B cell (primary cell): ENCODE data around the gene ASPRV1. TPM values are rescaled to one million over a fixed set of nuclear protein-coding genes. Genes with fewer than 3 reads are reported as not detected.

Source experiments
- ATAC-seq: fragments of 200-7000 bp; cut with Tn5 transposase; one replicate; pipeline ENCODE4 v1.10.0; 2021; ENCODE audit warnings: low read depth, mild to moderate bottlenecking, moderate number of reproducible peaks, moderate library complexity
- CTCF ChIA-PET: fragments of 350-600 bp; sonication (Branson Sonifier 250); formaldehyde crosslinking; loops from one replicate; lab custom pipeline; 2021; ENCODE audit warnings: antibody characterized with exemption, inconsistent platforms; lab: Charles Lee
- POLR2A ChIA-PET: fragments of 350-600 bp; sonication (Branson Sonifier 250); formaldehyde crosslinking; loops from one replicate; lab custom pipeline; 2021; ENCODE audit warnings: antibody characterized with exemption; lab: Charles Lee
- DNase-seq: peaks from one replicate; pipeline ENCODE4 v3.0.0; 2013
- H2AFZ ChIP-seq: 2 replicates; pipeline ENCODE4 v1.6.1; 2012; ENCODE audit warnings: mild to moderate bottlenecking, low read depth, low read length; ENCODE audit not compliant: insufficient read depth, poor library complexity, severe bottlenecking
- H3K27ac ChIP-seq, 2 donors: 1 replicate in 1 of 2; 2 replicates in 1 of 2; pipeline ENCODE4 v1.5.1; 2012 to 2013; ENCODE audit warnings: low read length in 2 of 2, mild to moderate bottlenecking in 2 of 2, moderate library complexity in 1 of 2
- H3K27me3 ChIP-seq, 4 experiments: fragments of 200-600 bp in 1 of 4; sonication (generic) in 1 of 4; replicated peaks in 1 of 4; 1 replicate in 2 of 4; 2 replicates in 2 of 4; pipeline versions ENCODE4 v1.6.1 to v1.7.0; 2013 to 2016; ENCODE audit warnings: low read length in 3 of 4, mild to moderate bottlenecking in 2 of 4, mixed read lengths in 1 of 4, moderate library complexity in 1 of 4; ENCODE audit not compliant: insufficient read depth in 4 of 4, control insufficient read depth in 3 of 4; ENCODE audit errors: control extremely low read depth in 1 of 4
- H3K36me3 ChIP-seq, 2 experiments: replicated peaks in 1 of 2; 1 replicate in 1 of 2; 2 replicates in 1 of 2; pipeline versions ENCODE4 v1.6.1 to v1.7.1; 2013; ENCODE audit warnings: low read length in 1 of 2; ENCODE audit not compliant: insufficient read depth in 2 of 2, control insufficient read depth in 1 of 2; ENCODE audit errors: control extremely low read depth in 1 of 2, extremely low read depth in 1 of 2
- H3K4me1 ChIP-seq, 2 donors: fragments of 200-600 bp in 1 of 2; sonication (generic) in 1 of 2; 1 replicate in 1 of 2; 2 replicates in 1 of 2; pipeline versions ENCODE4 v1.5.1 to v1.6.1; 2013 to 2017; ENCODE audit warnings: low read length in 2 of 2; ENCODE audit not compliant: control insufficient read depth in 2 of 2, insufficient read depth in 2 of 2
- H3K4me2 ChIP-seq: replicated peaks from 2 replicates; pipeline ENCODE3; 2012; ENCODE audit warnings: mild to moderate bottlenecking, low read depth, low read length; ENCODE audit not compliant: poor library complexity, severe bottlenecking
- H3K4me3 ChIP-seq, 5 experiments: fragments of 200-600 bp in 1 of 5; sonication (generic) in 1 of 5; 1 replicate in 3 of 5; 2 replicates in 2 of 5; pipeline versions ENCODE4 v1.5.1 to v1.7.0; 2011 to 2016; ENCODE audit warnings: low read length in 4 of 5, mild to moderate bottlenecking in 4 of 5, low read depth in 2 of 5, control low read depth in 1 of 5, moderate library complexity in 1 of 5; ENCODE audit not compliant: insufficient read depth in 1 of 5; ENCODE audit errors: control extremely low read depth in 1 of 5, extremely low read depth in 1 of 5
- H3K79me2 ChIP-seq: fragments of 200-600 bp; sonication (generic); one replicate; pipeline ENCODE4 v1.6.0; 2016; ENCODE audit warnings: low read length; ENCODE audit not compliant: control insufficient read depth, insufficient read depth
- H3K9ac ChIP-seq: fragments of 200-600 bp; sonication (generic); 2 replicates; pipeline ENCODE4 v1.6.1; 2017; ENCODE audit warnings: mild to moderate bottlenecking, low read length, moderate library complexity
- H3K9me3 ChIP-seq, 3 donors: one replicate each; pipeline versions ENCODE4 v1.6.1 to v1.7.1; 2013; ENCODE audit warnings: low read length in 2 of 3; ENCODE audit not compliant: control insufficient read depth in 2 of 3, insufficient read depth in 1 of 3; ENCODE audit errors: control extremely low read depth in 1 of 3
- H4K20me1 ChIP-seq: 2 replicates; pipeline ENCODE4 v1.6.0; 2012; ENCODE audit warnings: mild to moderate bottlenecking, low read length; ENCODE audit not compliant: insufficient read depth, control insufficient read depth, poor library complexity, severe bottlenecking
- H3K27ac Mint-ChIP-seq: one replicate; pipeline ENCODE4 v1.8.0; 2021; ENCODE audit warnings: mixed read lengths
- H3K27me3 Mint-ChIP-seq: one replicate; pipeline ENCODE4 v1.8.0; 2021; ENCODE audit warnings: mixed read lengths
- H3K4me1 Mint-ChIP-seq: one replicate; pipeline ENCODE4 v1.8.0; 2021; ENCODE audit warnings: mixed read lengths
- H3K4me3 Mint-ChIP-seq: one replicate; pipeline ENCODE4 v1.8.0; 2021; ENCODE audit warnings: mixed read lengths
- H3K9me3 Mint-ChIP-seq: one replicate; pipeline ENCODE4 v1.8.0; 2022; ENCODE audit warnings: mixed read lengths; ENCODE audit not compliant: insufficient read depth
- EZH2 ChIP-seq: IDR thresholded peaks from 2 replicates; pipeline ENCODE4 v1.6.1; 2012; ENCODE audit warnings: borderline replicate concordance, low read depth, mild to moderate bottlenecking, moderate library complexity, low read length; ENCODE audit not compliant: insufficient read depth, poor library complexity, severe bottlenecking
- WGBS: methylation state at CpG from one replicate; pipeline ENCODE4 v1.1.5; 2013; ENCODE audit warnings: missing lambda C conversion rate; ENCODE audit not compliant: insufficient coverage; 5-methylcytosine and 5-hydroxymethylcytosine counted together
- intact Hi-C: fragments of 100-400 bp; cut with micrococcal nuclease; formaldehyde crosslinking; loops from one replicate; pipeline ENCODE4 v1.10.0; 2022
- polyA plus RNA-seq: library from polyadenylated mRNA; depleted of rRNA; stranded (reverse); fragments of >200 nt; gene quantifications from 2 replicates; pipeline ENCODE4 v1.2.3, GENCODE V29; 2012
- total RNA-seq, 2 donors: library from RNA; stranded (reverse); fragments of 120-200 nt in 1 of 2; gene quantifications; 1 replicate in 1 of 2; 2 replicates in 1 of 2; pipeline versions ENCODE4 v1.2.3 to v1.2.4, GENCODE V29; 2013 to 2022
- TF ChIP-seq, protein P1 (sequence below): fragments of 200-600 bp; IDR thresholded peaks from one replicate; pipeline ENCODE4 v1.8.0; 2022; ENCODE audit warnings: antibody characterized with exemption, mild to moderate bottlenecking

ASPRV1 gene
- total and polyA plus RNA-seq, 2 donors (not counting 1 experiment from before 2014, with no cell fraction given), result 1.1 TPM

DNA sequence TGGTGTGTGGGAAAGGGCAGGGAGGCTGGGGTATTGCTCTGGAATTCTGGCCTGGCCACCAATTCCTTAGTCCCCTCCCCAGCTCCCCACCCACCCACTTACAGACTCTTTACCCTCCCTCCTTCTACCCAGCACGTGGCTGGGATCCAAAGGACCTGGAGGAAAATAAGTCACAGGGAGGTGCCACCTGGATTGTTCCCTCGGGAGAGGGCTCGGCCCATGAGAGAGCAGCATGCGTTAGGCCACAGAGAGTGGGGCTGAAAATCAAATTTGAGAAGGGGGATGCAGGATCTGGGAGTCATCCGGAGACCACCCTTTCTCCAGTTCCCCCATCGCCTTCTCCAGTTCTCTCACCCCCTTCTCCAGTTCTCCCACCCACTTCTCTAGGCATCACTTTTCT lies 3.0 kb downstream of the ASPRV1 start:
- DNase-seq (no peak), ATAC-seq (no peak)
- no peak overlapping the region for H3K9ac ChIP-seq
- no CpG with 5 or more reads among the region's 6 CpGs for WGBS
- ChIA-PET POLR2A (no interaction called here), CTCF (no interaction called here)
- H3K27me3 Mint-ChIP-seq, result peaks cover 14% of the 10 kb centered on the region
- intact Hi-C loops, result no loop called here
- no peaks in the 10 kb centered on the region for H3K4me1 Mint-ChIP-seq
- H3K4me3 Mint-ChIP-seq, result no peak overlapping the region
- no peaks in the 10 kb centered on the region for H3K4me1 ChIP-seq
- H3K27ac ChIP-seq, result no peak overlapping the region
- H3K9me3 Mint-ChIP-seq, result no peaks in the 10 kb centered on the region
- H3K27ac Mint-ChIP-seq, result no peak overlapping the region
- no peak overlapping the region for H2AFZ ChIP-seq
- TF ChIP-seq, protein P1, sequence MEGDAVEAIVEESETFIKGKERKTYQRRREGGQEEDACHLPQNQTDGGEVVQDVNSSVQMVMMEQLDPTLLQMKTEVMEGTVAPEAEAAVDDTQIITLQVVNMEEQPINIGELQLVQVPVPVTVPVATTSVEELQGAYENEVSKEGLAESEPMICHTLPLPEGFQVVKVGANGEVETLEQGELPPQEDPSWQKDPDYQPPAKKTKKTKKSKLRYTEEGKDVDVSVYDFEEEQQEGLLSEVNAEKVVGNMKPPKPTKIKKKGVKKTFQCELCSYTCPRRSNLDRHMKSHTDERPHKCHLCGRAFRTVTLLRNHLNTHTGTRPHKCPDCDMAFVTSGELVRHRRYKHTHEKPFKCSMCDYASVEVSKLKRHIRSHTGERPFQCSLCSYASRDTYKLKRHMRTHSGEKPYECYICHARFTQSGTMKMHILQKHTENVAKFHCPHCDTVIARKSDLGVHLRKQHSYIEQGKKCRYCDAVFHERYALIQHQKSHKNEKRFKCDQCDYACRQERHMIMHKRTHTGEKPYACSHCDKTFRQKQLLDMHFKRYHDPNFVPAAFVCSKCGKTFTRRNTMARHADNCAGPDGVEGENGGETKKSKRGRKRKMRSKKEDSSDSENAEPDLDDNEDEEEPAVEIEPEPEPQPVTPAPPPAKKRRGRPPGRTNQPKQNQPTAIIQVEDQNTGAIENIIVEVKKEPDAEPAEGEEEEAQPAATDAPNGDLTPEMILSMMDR, result no peak
- no peak for TF ChIP-seq EZH2
- H3K9me3 ChIP-seq, result no peaks in the 10 kb centered on the region
- no peak overlapping the region for H3K4me3 ChIP-seq
- H3K4me2 ChIP-seq, result no peak overlapping the region
- no peaks in the 10 kb centered on the region for H3K27me3 ChIP-seq
- no peaks in the 10 kb centered on the region for H4K20me1 ChIP-seq
- H3K36me3 ChIP-seq, result no peaks in the 10 kb centered on the region
- H3K79me2 ChIP-seq, result no peaks in the 10 kb centered on the region

GRCh38 chr2:69957965-69958364 lies 3.5 kb downstream of the ASPRV1 start:
- no peaks in the 10 kb centered on the region for H3K79me2 ChIP-seq
- H4K20me1 ChIP-seq, result no peaks in the 10 kb centered on the region
- H3K9me3 ChIP-seq, result no peaks in the 10 kb centered on the region
- no peak overlapping the region for H3K4me2 ChIP-seq
- H2AFZ ChIP-seq, result no peak overlapping the region
- ATAC-seq (no peak), DNase-seq (no peak)
- TF ChIP-seq, protein P1, result no peak
- TF ChIP-seq EZH2, result no peak
- Mint-ChIP-seq H3K4me3 (no peak overlapping the region), H3K9me3 (no peaks in the 10 kb centered on the region), H3K27ac (no peak overlapping the region), H3K27me3 (peaks cover 16% of the 10 kb centered on the region), H3K4me1 (no peaks in the 10 kb centered on the region)
- H3K36me3 ChIP-seq, result no peaks in the 10 kb centered on the region
- H3K4me1 ChIP-seq, result no peaks in the 10 kb centered on the region
- no peak overlapping the region for H3K4me3 ChIP-seq
- ChIA-PET CTCF (no interaction called here), POLR2A (no interaction called here)
- no peak overlapping the region for H3K9ac ChIP-seq
- no peaks in the 10 kb centered on the region for H3K27me3 ChIP-seq
- H3K27ac ChIP-seq, result no peak overlapping the region
- intact Hi-C loops, result no loop called here
- WGBS, result 66% methylated on average over 7 of the region's 8 CpGs
